GM18867 (cell line): Measurements from ENCODE around the gene CUL2.
A peak's percentile ranks its signal among the peaks of the same experiment; 100 is the strongest.

Source experiments
- ATAC-seq: cut with Tn5 transposase; IDR thresholded peaks from one replicate; pipeline ENCODE4 v1.9.1; 2021; ENCODE audit warnings: mild to moderate bottlenecking, moderate library complexity; ENCODE audit not compliant: unreplicated experiment

CUL2 gene

GRCh38 chr10:35090162-35090954, at the start of gene CUL2:
TSS of gene CUL2 (minus strand) at chr10:35090341. CDS start at chr10:35071317, 19,024 bp downstream.
- ATAC-seq = peak; percentile 93

- peak; percentile 67 for ATAC-seq
These were observed 46.2 kb upstream of the CUL2 start for GRCh38 chr10:35136263-35136815.

- no peak for ATAC-seq
These were observed 45.7 kb upstream of the CUL2 start for GRCh38 chr10:35135861-35136260.

- ATAC-seq = no peak
These were observed 43.4 kb upstream of the CUL2 start for GRCh38 chr10:35133586-35133985.

GRCh38 chr10:35132727-35133126, 42.6 kb upstream of the CUL2 start:
- ATAC-seq = no peak

- no peak for ATAC-seq
These were observed 40.5 kb upstream of the CUL2 start for GRCh38 chr10:35130663-35131062.

GRCh38 chr10:35129185-35129674, 39.1 kb upstream of the CUL2 start:
- ATAC-seq = no peak

- peak; percentile 7 for ATAC-seq
These were observed 37.2 kb upstream of the CUL2 start for GRCh38 chr10:35127289-35127891.

- peak; percentile 80 for ATAC-seq
These were observed 36.6 kb upstream of the CUL2 start, which contains the start of gene CREM for GRCh38 chr10:35126530-35127288. TSS of gene CREM (plus strand) at chr10:35126846. CDS start at chr10:35137836, 10,990 bp downstream.

GRCh38 chr10:35126062-35126529, 36.0 kb upstream of the CUL2 start:
- ATAC-seq = no peak

- ATAC-seq = no peak
These were observed 34.4 kb upstream of the CUL2 start for GRCh38 chr10:35124540-35124939.

- no peak for ATAC-seq
These were observed 29.2 kb upstream of the CUL2 start for GRCh38 chr10:35119378-35119777.

GRCh38 chr10:35112571-35112970, 22.4 kb upstream of the CUL2 start:
- no peak for ATAC-seq

- no peak for ATAC-seq
These were observed 13.7 kb upstream of the CUL2 start for GRCh38 chr10:35103882-35104281.

- ATAC-seq = no peak
These were observed 7.4 kb upstream of the CUL2 start for GRCh38 chr10:35097510-35097909.

- ATAC-seq = no peak
These were observed 6.2 kb upstream of the CUL2 start for GRCh38 chr10:35096312-35096711.

GRCh38 chr10:35092851-35093250, 2.7 kb upstream of the CUL2 start:
- ATAC-seq = no peak

GRCh38 chr10:35091994-35092790, 2.1 kb upstream of the CUL2 start:
- ATAC-seq = no peak

GRCh38 chr10:35089611-35090161, 455 bp downstream of the CUL2 start:
- peak; percentile 38 for ATAC-seq

GRCh38 chr10:35083242-35083641, 6.9 kb downstream of the CUL2 start:
- ATAC-seq = no peak
